SK-N-MC (cell line): ENCODE results near the gene KLK10.

ENCODE experiments used
- FOXP2 ChIP-seq: optimal IDR thresholded peaks from 2 replicates; pipeline ENCODE3; 2011; ENCODE audit warnings: mild to moderate bottlenecking, moderate library complexity; ENCODE audit not compliant: insufficient read depth; ENCODE audit errors: extremely low read length, control extremely low read depth
- POLR2AphosphoS5 ChIP-seq: IDR thresholded peaks from 2 replicates; pipeline ENCODE4 v1.6.1; 2012; ENCODE audit warnings: mild to moderate bottlenecking, low read depth, low read length, borderline replicate concordance

GRCh38 chr19:51066393-51067186 lies 47.1 kb upstream of the KLK10 start:
- TF ChIP-seq POLR2AphosphoS5 (no peak), FOXP2 (no peak)
